Measurements from ENCODE around the gene ISLR2. TPM values are rescaled to one million over a fixed set of nuclear protein-coding genes. Genes with fewer than 3 reads are reported as not detected.
"Not testable (repeated sequence)": the region's sequence is repeated elsewhere in the genome, so short reads cannot be mapped to it uniquely, and the experiment has no call there.

The ISLR2 gene
- total RNA-seq, 5 donors from 2014 or later (not counting 1 experiment from before 2014, with no cell fraction given) = 0.06 TPM; not detected in 4

- ChIA-PET CTCF (no interaction called here), POLR2A (no interaction called here)
- no peaks in the 10 kb centered on the region for H3K4me1 Mint-ChIP-seq
- H3K36me3 ChIP-seq (ENCODE audit: control insufficient read depth in 2 of 2, extremely low read depth in 1 of 2, insufficient read depth in 1 of 2, low read length in 1 of 2) = no peaks in the 10 kb centered on the region
- no peaks in the 10 kb centered on the region for H3K36me3 Mint-ChIP-seq
- no peak overlapping the region for H3K4me3 Mint-ChIP-seq
- no peaks in the 10 kb centered on the region for H3K9me3 Mint-ChIP-seq
- no peak overlapping the region for H3K4me3 ChIP-seq (ENCODE audit: control insufficient read depth in 1 of 2, extremely low read depth in 1 of 2, low read length in 1 of 2)
- 80% methylated on average over 5 of the region's 5 CpGs for WGBS (ENCODE audit: insufficient coverage)
- H3K4me1 ChIP-seq (ENCODE audit: control insufficient read depth in 1 of 2, extremely low read depth in 1 of 2, insufficient read depth in 2 of 2, low read length in 2 of 2) = no peaks in the 10 kb centered on the region
- no peak overlapping the region for H3K27ac ChIP-seq (ENCODE audit: low read length)
- ATAC-seq (replicated peaks in 1 of 4) (no peak), DNase-seq (no peak)
- no peaks in the 10 kb centered on the region for H3K9me3 ChIP-seq
- no peak overlapping the region for H3K27ac Mint-ChIP-seq
- peaks cover 0 to 21% of the 10 kb centered on the region in 2 experiments for H3K27me3 ChIP-seq (replicated peaks in 1 of 2; ENCODE audit: control insufficient read depth in 2 of 2, extremely low read depth in 1 of 2, insufficient read depth in 2 of 2, low read length in 1 of 2)
- H3K27me3 Mint-ChIP-seq = peaks cover 0 to 3% of the 10 kb centered on the region in 2 donors
Measured at GRCh38 chr15:74108111-74108510, 22.3 kb upstream of the ISLR2 start.

- H3K27me3 Mint-ChIP-seq; H3K27ac ChIP-seq (ENCODE audit: low read length); H3K4me1 ChIP-seq (ENCODE audit: control insufficient read depth in 1 of 2, extremely low read depth in 1 of 2, insufficient read depth in 2 of 2, low read length in 2 of 2); H3K4me3 Mint-ChIP-seq; CTCF ChIA-PET; H3K9me3 ChIP-seq; POLR2A ChIA-PET; ATAC-seq (replicated peaks in 1 of 4); H3K9me3 Mint-ChIP-seq; H3K4me3 ChIP-seq (ENCODE audit: control insufficient read depth in 1 of 2, extremely low read depth in 1 of 2, low read length in 1 of 2); H3K36me3 ChIP-seq (ENCODE audit: control insufficient read depth in 2 of 2, extremely low read depth in 1 of 2, insufficient read depth in 1 of 2, low read length in 1 of 2); H3K4me1 Mint-ChIP-seq; DNase-seq; H3K27ac Mint-ChIP-seq; H3K36me3 Mint-ChIP-seq: not testable (repeated sequence)
- H3K27me3 ChIP-seq (replicated peaks in 1 of 2; ENCODE audit: control insufficient read depth in 2 of 2, extremely low read depth in 1 of 2, insufficient read depth in 2 of 2, low read length in 1 of 2) = peaks cover 0 to 21% of the 10 kb centered on the region in 2 experiments
- WGBS (ENCODE audit: insufficient coverage) = no CpG with 5 or more reads among the region's 6 CpGs
Measured at GRCh38 chr15:74108611-74109010, 21.8 kb upstream of the ISLR2 start.

- WGBS (ENCODE audit: insufficient coverage) = 93% methylated on average over 3 of the region's 7 CpGs
- POLR2A ChIA-PET = no interaction called here
Measured at GRCh38 chr15:74109713-74110112, 20.7 kb upstream of the ISLR2 start.

GRCh38 chr15:74120426-74120825 is 10.0 kb upstream of the ISLR2 start:
- H3K27me3 Mint-ChIP-seq = peaks cover 39 to 53% of the 10 kb centered on the region in 2 donors
- H3K27me3 ChIP-seq (replicated peaks in 1 of 2; ENCODE audit: control insufficient read depth in 2 of 2, extremely low read depth in 1 of 2, insufficient read depth in 2 of 2, low read length in 1 of 2) = peaks cover 0 to 52% of the 10 kb centered on the region in 2 experiments
- H3K4me3 ChIP-seq (ENCODE audit: control insufficient read depth in 1 of 2, extremely low read depth in 1 of 2, low read length in 1 of 2) = no peak overlapping the region
- peaks cover 0 to 5% of the 10 kb centered on the region in 2 experiments for H3K4me1 ChIP-seq (ENCODE audit: control insufficient read depth in 1 of 2, extremely low read depth in 1 of 2, insufficient read depth in 2 of 2, low read length in 2 of 2)
- no peaks in the 10 kb centered on the region for H3K36me3 ChIP-seq (ENCODE audit: control insufficient read depth in 2 of 2, extremely low read depth in 1 of 2, insufficient read depth in 1 of 2, low read length in 1 of 2)
- ATAC-seq (replicated peaks in 1 of 4) (no peak), DNase-seq (no peak)
- ChIA-PET POLR2A (no interaction called here), CTCF (interaction anchor here in 1 of 2 donors (0.6 to 0.7 kb wide), 3 partner anchors 33 to 1382 kb away, joined by 3 to 10 read pairs (median 3); no protein-coding TSS in a partner anchor)
- H3K27ac Mint-ChIP-seq = no peak overlapping the region
- WGBS (ENCODE audit: insufficient coverage) = no CpG with 5 or more reads among the region's 6 CpGs
- H3K36me3 Mint-ChIP-seq = no peaks in the 10 kb centered on the region
- peaks cover 0 to 7% (median 0%) of the 10 kb centered on the region in 3 donors for H3K4me1 Mint-ChIP-seq
- H3K9me3 ChIP-seq = no peaks in the 10 kb centered on the region
- no peak overlapping the region for H3K27ac ChIP-seq (ENCODE audit: low read length)
- H3K4me3 Mint-ChIP-seq = no peak overlapping the region
- H3K9me3 Mint-ChIP-seq = peaks cover 0 to 7% (median 0%) of the 10 kb centered on the region in 3 donors

More at GRCh38 chr15:74109713-74110112, 20.7 kb upstream of the ISLR2 start:
- Mint-ChIP-seq H3K4me1 (no peaks in the 10 kb centered on the region), H3K27me3 (peaks cover 0 to 6% of the 10 kb centered on the region in 2 donors), H3K9me3 (no peaks in the 10 kb centered on the region), H3K36me3 (no peaks in the 10 kb centered on the region), H3K4me3 (no peak overlapping the region), H3K27ac (no peak overlapping the region)
- Histone ChIP-seq H3K27ac (ENCODE audit: low read length) (no peak overlapping the region), H3K27me3 (replicated peaks in 1 of 2; ENCODE audit: control insufficient read depth in 2 of 2, extremely low read depth in 1 of 2, insufficient read depth in 2 of 2, low read length in 1 of 2) (peaks cover 0 to 23% of the 10 kb centered on the region in 2 experiments), H3K4me1 (ENCODE audit: control insufficient read depth in 1 of 2, extremely low read depth in 1 of 2, insufficient read depth in 2 of 2, low read length in 2 of 2) (no peaks in the 10 kb centered on the region), H3K4me3 (ENCODE audit: control insufficient read depth in 1 of 2, extremely low read depth in 1 of 2, low read length in 1 of 2) (no peak overlapping the region), H3K9me3 (no peaks in the 10 kb centered on the region), H3K36me3 (ENCODE audit: control insufficient read depth in 2 of 2, extremely low read depth in 1 of 2, insufficient read depth in 1 of 2, low read length in 1 of 2) (no peaks in the 10 kb centered on the region)
- DNase-seq = no peak
- CTCF ChIA-PET = no interaction called here
- ATAC-seq (replicated peaks in 1 of 4) = no peak

GRCh38 chr15:74121039-74121438 is 9.3 kb upstream of the ISLR2 start:
- Histone ChIP-seq H3K4me1 (ENCODE audit: control insufficient read depth in 1 of 2, extremely low read depth in 1 of 2, insufficient read depth in 2 of 2, low read length in 2 of 2) (peaks cover 0 to 5% of the 10 kb centered on the region in 2 experiments), H3K4me3 (ENCODE audit: control insufficient read depth in 1 of 2, extremely low read depth in 1 of 2, low read length in 1 of 2) (no peak overlapping the region), H3K27me3 (replicated peaks in 1 of 2; ENCODE audit: control insufficient read depth in 2 of 2, extremely low read depth in 1 of 2, insufficient read depth in 2 of 2, low read length in 1 of 2) (peaks cover 0 to 52% of the 10 kb centered on the region in 2 experiments), H3K36me3 (ENCODE audit: control insufficient read depth in 2 of 2, extremely low read depth in 1 of 2, insufficient read depth in 1 of 2, low read length in 1 of 2) (no peaks in the 10 kb centered on the region), H3K27ac (ENCODE audit: low read length) (no peak overlapping the region), H3K9me3 (no peaks in the 10 kb centered on the region)
- Mint-ChIP-seq H3K27ac (no peak overlapping the region), H3K4me1 (peaks cover 0 to 7% (median 0%) of the 10 kb centered on the region in 3 donors), H3K27me3 (peaks cover 43 to 55% of the 10 kb centered on the region in 2 donors), H3K9me3 (peaks cover 0 to 7% (median 0%) of the 10 kb centered on the region in 3 donors), H3K4me3 (no peak overlapping the region), H3K36me3 (no peaks in the 10 kb centered on the region)
- POLR2A ChIA-PET = no interaction called here
- no peak for DNase-seq
- 54% methylated on average over 2 of the region's 4 CpGs for WGBS (ENCODE audit: insufficient coverage)
- no peak for ATAC-seq (replicated peaks in 1 of 4)
- CTCF ChIA-PET = interaction anchor here in 1 of 2 donors (0.6 kb wide), 1 partner anchor 33 kb away, joined by 3 read pairs; no protein-coding TSS in a partner anchor

- ChIA-PET POLR2A (no interaction called here), CTCF (no interaction called here)
- WGBS (ENCODE audit: insufficient coverage) = 78% methylated on average over 5 of the region's 6 CpGs
- no peak for ATAC-seq (replicated peaks in 1 of 4)
- DNase-seq = no peak
- Mint-ChIP-seq H3K4me3 (no peak overlapping the region), H3K36me3 (no peaks in the 10 kb centered on the region), H3K4me1 (peaks cover 0 to 7% (median 0%) of the 10 kb centered on the region in 3 donors), H3K9me3 (peaks cover 0 to 7% (median 0%) of the 10 kb centered on the region in 3 donors), H3K27me3 (peaks cover 47 to 59% of the 10 kb centered on the region in 2 donors), H3K27ac (no peak overlapping the region)
- Histone ChIP-seq H3K9me3 (no peaks in the 10 kb centered on the region), H3K4me3 (ENCODE audit: control insufficient read depth in 1 of 2, extremely low read depth in 1 of 2, low read length in 1 of 2) (no peak overlapping the region), H3K36me3 (ENCODE audit: control insufficient read depth in 2 of 2, extremely low read depth in 1 of 2, insufficient read depth in 1 of 2, low read length in 1 of 2) (no peaks in the 10 kb centered on the region), H3K4me1 (ENCODE audit: control insufficient read depth in 1 of 2, extremely low read depth in 1 of 2, insufficient read depth in 2 of 2, low read length in 2 of 2) (peaks cover 0 to 5% of the 10 kb centered on the region in 2 experiments), H3K27me3 (replicated peaks in 1 of 2; ENCODE audit: control insufficient read depth in 2 of 2, extremely low read depth in 1 of 2, insufficient read depth in 2 of 2, low read length in 1 of 2) (peaks cover 2 to 59% of the 10 kb centered on the region in 2 experiments), H3K27ac (ENCODE audit: low read length) (no peak overlapping the region)
Measured at GRCh38 chr15:74121858-74122257, 8.5 kb upstream of the ISLR2 start.

Data from T-cell (primary cell).